Right cardiac atrium (tissue), 5 donors: ENCODE data around the gene PRRG1. TPM values are rescaled to one million over a fixed set of nuclear protein-coding genes. Genes with fewer than 3 reads are reported as not detected.

Experiments
- ATAC-seq, 2 donors: fragments of 200-7000 bp; cut with Tn5 transposase; one replicate each; pipeline versions ENCODE4 v1.8.0 to v1.9.1; 2020; ENCODE audit warnings: moderate library complexity in 2 of 2, mild to moderate bottlenecking in 1 of 2
- DNase-seq, 3 donors: peaks; one replicate each; pipeline ENCODE4 v3.0.0-alpha.2; 2020
- H3K27ac ChIP-seq: one replicate; pipeline ENCODE4 v1.5.1; 2013; ENCODE audit warnings: mild to moderate bottlenecking, low read length, control low read depth, moderate library complexity
- H3K27me3 ChIP-seq: one replicate; pipeline ENCODE4 v1.6.1; 2013; ENCODE audit not compliant: control insufficient read depth, insufficient read depth
- H3K4me1 ChIP-seq: one replicate; pipeline ENCODE4 v1.6.1; 2013; ENCODE audit warnings: low read length; ENCODE audit not compliant: control insufficient read depth, insufficient read depth
- H3K4me3 ChIP-seq: one replicate; pipeline ENCODE4 v1.5.1; 2013; ENCODE audit warnings: low read length, control low read depth
- H3K9me3 ChIP-seq: one replicate; pipeline ENCODE4 v1.6.1; 2013; ENCODE audit warnings: low read length; ENCODE audit not compliant: control insufficient read depth
- WGBS: extraction: QIAGEN DNeasy Blood & Tissue Kit; methylation state at CpG from one replicate; pipeline ENCODE4 v1.1.7; 2013; 5-methylcytosine and 5-hydroxymethylcytosine counted together
- intact Hi-C, 4 donors: fragments of 100-400 bp; cut with DNase I; formaldehyde crosslinking; loops; one replicate each; pipeline versions ENCODE4 v1.11.0 to v1.14.0; 2022 to 2023
- polyA plus RNA-seq: library from polyadenylated mRNA; stranded (reverse); fragments of 200-250 nt; gene quantifications from one replicate; pipeline ENCODE4 v1.2.3, GENCODE V29; 2013
- total RNA-seq, 4 donors: library from RNA; stranded (reverse); fragmentation: NEBNext Ultra II Directional; extraction: Animal tissue kit (Norgen Biotek cat#: 25700); gene quantifications; one replicate each; pipeline ENCODE4 v1.2.1, GENCODE V29; 2021
- donor health status: healthy with polysubstance abuse.
- donor health status: DM: no; HTN: yes; CAD: no.
- donor health status: DM: no; HTN: no; CAD: no.
- donor health status: DM: no; HTN: yes; CAD: no; lungs with severe emphysema.
- donor health status: DM: yes; HTN: yes; CAD: no.

PRRG1 gene
- total and polyA plus RNA-seq, 5 donors = 6.1 to 15.2 (median 12.0) TPM

DNA sequence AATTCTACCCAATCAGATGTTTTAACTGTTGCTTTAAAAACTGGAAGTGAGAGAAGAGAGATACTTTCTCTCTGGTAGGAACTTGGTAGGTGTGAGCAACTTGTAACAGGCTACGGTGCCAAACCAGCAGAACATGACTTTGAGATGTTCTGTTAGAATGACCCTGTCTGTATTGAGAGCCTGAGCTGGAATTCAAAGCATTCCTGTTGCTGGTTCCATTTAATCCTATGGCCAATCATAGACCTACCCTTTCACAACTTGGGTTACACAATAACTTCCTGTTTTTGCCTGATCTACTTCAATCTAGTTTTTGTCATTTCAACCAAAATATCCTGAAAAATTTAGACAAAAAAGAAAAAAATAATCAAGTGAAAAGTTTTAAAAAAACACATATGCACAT lies 1.7 kb upstream of the PRRG1 start:
- Histone ChIP-seq H3K4me1 (no peaks in the 10 kb centered on the region), H3K9me3 (no peaks in the 10 kb centered on the region), H3K27ac (no peak overlapping the region), H3K4me3 (no peak overlapping the region), H3K27me3 (no peaks in the 10 kb centered on the region)
- intact Hi-C loops = no loop called here
- DNase-seq (no peak), ATAC-seq (no peak)
- 44% methylated on average over 1 of the region's 1 CpG for WGBS

DNA sequence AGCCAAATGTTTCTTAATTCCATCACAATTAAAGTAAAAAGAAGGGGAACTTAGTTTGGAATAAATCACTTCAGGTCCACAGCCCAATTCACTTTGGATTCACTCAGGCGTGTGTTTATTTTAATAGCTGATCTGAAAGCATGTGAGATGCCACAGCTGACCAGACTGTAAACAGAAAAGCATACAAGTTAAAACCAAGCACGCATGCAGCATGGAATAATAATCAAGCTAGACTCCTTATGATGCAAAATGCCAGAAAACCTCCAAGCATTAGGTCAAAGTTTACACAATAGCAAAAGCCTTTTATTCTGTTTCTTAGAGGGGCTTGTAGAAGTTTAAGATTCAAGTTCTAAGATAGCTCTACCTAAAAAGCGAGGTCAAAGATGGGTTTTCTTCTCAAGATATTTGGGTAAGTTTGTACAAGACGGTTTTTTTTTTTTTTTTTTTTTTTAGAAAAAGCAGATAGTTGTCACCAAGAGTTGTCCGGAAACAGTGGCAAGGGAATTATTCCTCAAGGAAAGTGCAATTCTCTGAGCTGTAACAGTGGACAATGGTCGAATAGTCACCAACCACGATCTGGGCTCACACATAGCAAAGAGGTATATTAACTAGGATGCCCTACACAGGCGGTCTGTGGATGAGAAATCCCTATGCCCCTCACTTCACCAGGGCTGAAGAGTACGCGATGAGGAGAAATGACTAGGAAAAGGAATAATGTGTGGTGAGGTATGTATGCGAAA lies 763 bp upstream of the PRRG1 start:
- DNase-seq = no peak

DNA sequence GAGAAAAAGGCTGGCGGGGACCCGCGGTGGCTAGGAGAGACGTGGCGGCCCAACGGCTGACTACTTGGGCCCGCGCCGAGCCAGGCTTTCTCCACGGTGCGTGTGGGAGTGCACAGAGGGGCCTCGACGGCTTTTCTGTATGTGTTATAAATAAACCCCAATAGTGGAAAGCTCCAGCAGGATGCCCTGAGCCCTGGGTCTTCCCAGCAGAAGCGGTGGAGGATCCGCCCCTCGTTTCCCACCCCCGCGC lies 268 bp upstream of the PRRG1 start:
- WGBS = under 1% methylated on average over 18 of the region's 18 CpGs
- Histone ChIP-seq H3K9me3 (no peaks in the 10 kb centered on the region), H3K27ac (peak overlapping the region; percentile 97), H3K27me3 (no peaks in the 10 kb centered on the region), H3K4me1 (no peaks in the 10 kb centered on the region), H3K4me3 (peak overlapping the region; percentile 83)
- intact Hi-C loops = no loop called here
- DNase-seq (no peak), ATAC-seq (no peak)

More for the DNA sequence above, 763 bp upstream of the PRRG1 start:
- no peaks in the 10 kb centered on the region for H3K27me3 ChIP-seq
- intact Hi-C loops = no loop called here
- H3K4me3 ChIP-seq = peak overlapping the region; percentile 83
- peak in 1 of 2 donors; percentile 26 for ATAC-seq
- H3K9me3 ChIP-seq = no peaks in the 10 kb centered on the region
- no peaks in the 10 kb centered on the region for H3K4me1 ChIP-seq
- 30% methylated on average over 11 of the region's 11 CpGs for WGBS
- peak overlapping the region; percentile 97 for H3K27ac ChIP-seq

DNA sequence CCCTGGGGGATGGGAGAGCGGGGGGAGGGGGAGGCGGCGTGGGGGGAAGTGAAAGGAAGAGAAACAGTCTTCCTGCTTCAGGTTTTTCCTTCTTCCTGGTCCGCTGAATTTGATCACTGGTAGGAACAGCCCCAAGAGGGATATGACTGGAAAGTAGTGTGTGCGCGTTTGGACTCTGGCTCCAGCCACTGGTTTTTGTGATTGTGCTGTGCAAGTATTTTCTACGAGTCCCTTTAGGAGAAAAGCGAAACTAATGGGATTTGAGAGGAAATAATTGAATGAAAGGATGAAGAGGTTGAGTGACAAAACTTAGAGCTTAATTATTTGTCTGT lies 836 bp downstream of the PRRG1 start:
- no peaks in the 10 kb centered on the region for H3K9me3 ChIP-seq
- intact Hi-C loops = no loop called here
- H3K4me3 ChIP-seq = peak overlapping the region; percentile 83
- ATAC-seq (peak; percentile 53 to 61), DNase-seq (peak in 1 of 3 donors; percentile 54)
- 3% methylated on average over 5 of the region's 8 CpGs for WGBS
- H3K27me3 ChIP-seq = no peaks in the 10 kb centered on the region
- peak overlapping the region; percentile 81 for H3K27ac ChIP-seq
- H3K4me1 ChIP-seq = no peaks in the 10 kb centered on the region

DNA sequence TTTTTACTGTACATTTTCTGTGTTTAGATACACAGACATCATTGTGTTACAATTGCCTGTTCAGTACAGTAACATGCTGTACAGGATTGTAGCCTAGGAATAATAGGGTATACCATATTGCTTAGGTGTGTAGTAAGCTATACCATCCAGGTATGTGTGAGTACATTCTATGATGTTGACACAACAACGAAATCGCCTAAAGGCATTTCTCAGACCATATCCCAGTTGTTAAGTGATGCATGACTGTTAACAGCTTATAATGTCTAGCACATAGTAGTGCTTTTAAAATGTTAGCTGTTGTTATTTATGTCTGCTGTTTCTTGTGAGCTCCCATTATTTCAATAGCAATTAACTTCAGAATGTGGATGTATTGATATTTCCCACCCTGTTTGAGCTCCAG lies 4.5 kb downstream of the PRRG1 start:
- DNase-seq = no peak
- intact Hi-C loops = no loop called here
- Histone ChIP-seq H3K9me3 (no peaks in the 10 kb centered on the region), H3K4me3 (no peak overlapping the region), H3K27me3 (no peaks in the 10 kb centered on the region), H3K4me1 (no peaks in the 10 kb centered on the region), H3K27ac (no peak overlapping the region)
- 85% methylated on average over 2 of the region's 2 CpGs for WGBS
- no peak for ATAC-seq

DNA sequence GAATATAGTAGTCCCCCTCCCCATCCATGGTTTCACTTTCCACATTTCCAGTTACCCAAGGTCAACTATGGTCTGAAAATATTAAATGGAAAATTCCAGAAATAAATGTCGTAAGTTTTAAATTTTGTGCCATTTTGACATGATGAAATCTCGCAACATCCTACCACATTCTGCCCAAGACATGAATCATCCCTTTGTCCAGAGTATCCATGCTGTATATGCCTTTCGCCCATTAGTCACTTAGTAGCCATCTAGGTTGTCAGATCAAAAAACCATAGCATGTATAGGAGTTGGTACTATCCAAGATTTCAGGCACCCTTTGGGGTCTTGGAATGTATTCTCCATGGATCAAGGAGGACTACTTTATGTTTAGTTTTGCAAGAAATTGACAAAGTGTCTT lies 8.3 kb downstream of the PRRG1 start:
- 97% methylated on average over 3 of the region's 3 CpGs for WGBS
- Histone ChIP-seq H3K4me1 (no peaks in the 10 kb centered on the region), H3K27ac (no peak overlapping the region), H3K9me3 (no peaks in the 10 kb centered on the region), H3K4me3 (no peak overlapping the region), H3K27me3 (no peaks in the 10 kb centered on the region)
- intact Hi-C loops = no loop called here
- DNase-seq (no peak), ATAC-seq (no peak)

DNA sequence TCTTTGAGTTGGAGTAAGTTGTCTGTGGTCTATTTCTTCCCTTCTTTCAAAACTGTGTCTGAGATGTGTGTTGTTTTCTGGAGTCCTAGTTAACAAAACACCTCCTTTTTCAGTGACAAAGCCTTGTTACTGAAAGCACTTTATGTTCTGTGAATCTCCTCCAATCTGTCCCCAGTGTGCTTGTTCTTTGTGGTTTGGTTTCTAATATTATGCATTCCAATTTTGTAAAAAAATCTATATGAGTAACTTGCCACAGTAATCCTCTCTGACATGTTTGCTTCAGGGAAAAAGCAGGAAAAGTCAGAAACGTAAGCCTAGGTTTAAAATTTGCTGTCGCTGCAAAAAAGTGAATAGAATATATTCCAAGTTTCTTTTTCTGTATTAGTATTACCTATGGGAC lies 12.4 kb downstream of the PRRG1 start:
- no peaks in the 10 kb centered on the region for H3K9me3 ChIP-seq
- WGBS = 70% methylated on average over 2 of the region's 2 CpGs
- H3K4me3 ChIP-seq = no peak overlapping the region
- no peak overlapping the region for H3K27ac ChIP-seq
- H3K27me3 ChIP-seq = no peaks in the 10 kb centered on the region
- no peaks in the 10 kb centered on the region for H3K4me1 ChIP-seq
- ATAC-seq = no peak
- DNase-seq = no peak
- intact Hi-C loops = no loop called here

DNA sequence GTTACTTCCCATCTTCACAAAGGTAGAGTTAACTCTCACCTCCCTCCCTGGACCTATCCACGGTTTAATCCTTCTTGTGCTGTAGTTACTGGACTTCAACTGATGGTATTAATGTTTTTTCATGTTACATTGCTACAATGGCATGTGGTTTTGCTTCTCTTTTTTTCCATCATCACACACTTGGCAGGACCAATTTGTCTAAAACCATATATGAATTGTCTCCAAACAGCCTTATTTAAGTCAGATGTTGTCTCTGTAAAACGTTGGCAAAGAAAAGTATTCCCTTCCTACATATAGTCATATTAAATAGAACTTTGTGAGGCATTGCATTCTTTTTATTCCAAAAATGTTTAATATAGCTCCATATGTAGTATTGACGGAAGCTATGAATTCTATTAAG lies 15.5 kb downstream of the PRRG1 start:
- no peak overlapping the region for H3K4me3 ChIP-seq
- 90% methylated on average over 3 of the region's 3 CpGs for WGBS
- H3K27ac ChIP-seq = no peak overlapping the region
- H3K9me3 ChIP-seq = no peaks in the 10 kb centered on the region
- ATAC-seq (no peak), DNase-seq (no peak)
- no peaks in the 10 kb centered on the region for H3K27me3 ChIP-seq
- intact Hi-C loops = no loop called here
- no peaks in the 10 kb centered on the region for H3K4me1 ChIP-seq

DNA sequence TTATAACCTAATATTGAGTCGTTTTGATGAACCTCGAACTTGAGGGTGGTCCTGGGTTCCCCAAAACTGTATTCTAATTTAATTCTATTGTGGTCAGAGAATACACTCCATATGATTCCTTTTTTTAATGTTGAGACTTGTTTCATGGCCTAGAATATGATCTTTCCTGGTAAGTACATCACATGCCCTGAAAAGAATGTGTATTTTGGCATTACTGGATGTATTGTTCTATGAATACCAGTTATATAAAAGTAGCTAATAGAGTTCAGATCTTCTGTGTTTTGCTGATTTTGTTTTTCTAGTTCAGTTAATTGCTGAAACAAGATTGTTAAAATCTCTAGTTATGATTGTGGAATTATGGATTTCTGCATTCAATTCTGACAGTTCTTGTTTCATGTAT lies 18.8 kb downstream of the PRRG1 start:
- ATAC-seq (no peak), DNase-seq (no peak)
- intact Hi-C loops = no loop called here
- H3K27ac ChIP-seq = no peak overlapping the region
- 87% methylated on average over 2 of the region's 2 CpGs for WGBS
- no peaks in the 10 kb centered on the region for H3K9me3 ChIP-seq
- peaks cover 8% of the 10 kb centered on the region for H3K4me1 ChIP-seq
- no peaks in the 10 kb centered on the region for H3K27me3 ChIP-seq
- no peak overlapping the region for H3K4me3 ChIP-seq

DNA sequence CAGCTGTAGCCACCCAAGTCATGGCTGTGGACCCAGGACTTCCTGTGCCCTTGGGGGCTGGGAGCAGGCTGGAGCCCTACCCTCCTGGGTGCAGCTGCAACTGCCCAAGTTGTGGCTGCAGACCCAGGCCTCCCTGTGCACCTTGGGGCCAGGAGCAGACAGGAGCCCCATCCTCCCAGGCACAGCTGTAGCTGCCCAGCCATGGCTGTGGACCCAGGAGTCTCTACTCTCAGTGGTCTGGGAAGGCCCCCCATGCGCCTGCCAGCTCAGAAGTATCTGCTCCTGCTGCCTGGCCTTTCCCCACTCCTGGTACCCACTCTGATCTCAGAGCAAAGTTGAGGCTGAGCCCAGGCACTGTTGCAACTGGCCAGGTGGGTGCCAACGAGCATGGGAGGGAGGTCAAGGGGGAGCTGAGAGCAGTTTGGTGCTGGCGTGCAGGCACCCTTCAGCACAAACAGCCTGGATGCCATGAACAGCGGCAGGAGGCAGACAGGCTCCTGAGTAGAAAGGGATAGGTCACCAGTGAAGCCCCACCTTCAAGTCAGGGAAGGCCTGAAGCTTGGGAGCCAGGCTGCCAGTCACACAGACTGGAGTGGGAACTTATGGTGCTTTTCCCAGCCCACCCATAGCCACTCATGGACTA lies 21.5 kb downstream of the PRRG1 start:
- H3K27me3 ChIP-seq = no peaks in the 10 kb centered on the region
- H3K9me3 ChIP-seq = no peaks in the 10 kb centered on the region
- 93% methylated on average over 4 of the region's 4 CpGs for WGBS
- H3K27ac ChIP-seq = no peak overlapping the region
- DNase-seq (no peak), ATAC-seq (no peak)
- intact Hi-C loops = no loop called here
- H3K4me1 ChIP-seq = peaks cover 8% of the 10 kb centered on the region
- no peak overlapping the region for H3K4me3 ChIP-seq

DNA sequence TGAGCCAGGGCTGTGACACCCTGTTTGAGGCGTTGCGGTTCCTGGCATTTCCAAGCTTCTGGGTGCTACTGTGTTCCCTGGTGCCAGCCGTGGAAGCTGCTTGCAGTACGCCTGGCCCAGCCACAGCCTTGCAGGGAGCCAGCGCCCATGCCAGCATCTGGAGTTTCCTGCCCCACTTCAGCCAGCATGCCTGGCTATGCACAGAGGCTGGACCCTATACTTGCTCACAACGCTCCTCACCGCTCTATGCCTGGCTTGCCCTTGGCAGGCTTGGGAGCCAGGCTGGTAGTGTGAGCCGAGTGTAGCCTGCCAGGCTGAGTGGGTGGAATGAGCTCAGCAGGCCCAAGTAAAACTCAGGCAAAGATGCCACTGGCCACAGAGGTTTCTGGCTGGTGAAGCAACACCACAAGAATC lies 22.4 kb downstream of the PRRG1 start:
- ATAC-seq = peak; percentile 59 to 68
- H3K27ac ChIP-seq = peak overlapping the region; percentile 64

DNA sequence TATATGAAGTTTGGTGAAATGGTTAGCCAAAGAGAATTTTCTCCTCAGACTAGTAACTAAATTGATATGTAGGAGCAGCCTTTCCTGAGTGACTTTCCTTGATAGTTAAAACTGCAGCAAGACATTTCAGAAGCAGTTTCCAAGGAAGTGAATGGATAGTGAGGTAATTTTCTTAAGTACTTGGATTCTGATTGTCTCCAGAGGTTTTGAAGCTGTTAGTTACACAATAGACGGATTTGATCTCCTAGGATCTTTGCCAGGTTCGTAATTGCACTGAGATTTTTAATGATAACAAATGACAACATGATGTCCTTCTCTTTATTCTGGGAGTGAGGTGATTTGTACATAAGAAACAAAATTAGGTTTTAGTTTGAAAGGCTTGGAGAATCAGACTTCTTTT lies 29.2 kb downstream of the PRRG1 start:
- no peaks in the 10 kb centered on the region for H3K4me1 ChIP-seq
- DNase-seq = no peak
- WGBS = 21% methylated on average over 2 of the region's 2 CpGs
- no peak overlapping the region for H3K4me3 ChIP-seq
- H3K9me3 ChIP-seq = no peaks in the 10 kb centered on the region
- ATAC-seq = peak in 1 of 2 donors; percentile 54
- no peak overlapping the region for H3K27ac ChIP-seq
- H3K27me3 ChIP-seq = no peaks in the 10 kb centered on the region
- intact Hi-C loops = no loop called here

More for the DNA sequence above, 22.4 kb downstream of the PRRG1 start:
- intact Hi-C loops = no loop called here
- Histone ChIP-seq H3K9me3 (no peaks in the 10 kb centered on the region), H3K27me3 (no peaks in the 10 kb centered on the region), H3K4me3 (no peak overlapping the region), H3K4me1 (peaks cover 8% of the 10 kb centered on the region)
- WGBS = 59% methylated on average over 8 of the region's 8 CpGs
- peak in 2 of 3 donors; percentile 37 to 41 for DNase-seq
